A549 (cell line): ENCODE data around the gene IRX6.

Source experiments
- EHMT2 ChIP-seq: fragments of 200-600 bp; sonication (generic); IDR thresholded peaks from 2 replicates; pipeline ENCODE4 v1.6.1; 2016; ENCODE audit warnings: antibody characterized with exemption, low read depth, mild to moderate bottlenecking, moderate library complexity
- EP300 ChIP-seq, 2 experiments: fragments of >200 bp; sonication (Bioruptor Twin); formaldehyde crosslinking; IDR thresholded peaks; 2 replicates in 1 of 2; 3 replicates in 1 of 2; pipeline ENCODE4 v1.6.1; 2016 to 2017
- POLR2A ChIP-seq: IDR thresholded peaks from 2 replicates; pipeline ENCODE4 v1.6.1; 2012; ENCODE audit warnings: mild to moderate bottlenecking, low read length
- RAD21 ChIP-seq, 2 experiments: fragments of >200 bp in 1 of 2; sonication (Bioruptor Twin) in 1 of 2; formaldehyde crosslinking in 1 of 2; IDR thresholded peaks in 1 of 2; conservative IDR thresholded peaks in 1 of 2; 2 replicates in 1 of 2; 3 replicates in 1 of 2; pipeline ENCODE4 v1.6.1; 2012 to 2018; ENCODE audit warnings: inconsistent platforms in 1 of 2
- TP53 ChIP-seq: fragments of 250-450 bp; sonication (Bioruptor Pico); IDR thresholded peaks from 2 replicates; pipeline ENCODE4 v1.5.0; 2021; ENCODE audit warnings: mild to moderate bottlenecking, moderate library complexity
- ZNF302 ChIP-seq: fragments of 250-450 bp; sonication (Bioruptor Pico); IDR thresholded peaks from 2 replicates; pipeline ENCODE4 v1.9.0; 2021; ENCODE audit warnings: inconsistent platforms, mild to moderate bottlenecking, moderate library complexity
- TF ChIP-seq, protein P1 (sequence below): fragments of >200 bp; sonication (Bioruptor Twin); formaldehyde crosslinking; IDR thresholded peaks from 3 replicates; pipeline ENCODE4 v1.5.1; 2016
- TF ChIP-seq, protein P2 (sequence below): fragments of >200 bp; sonication (Bioruptor Twin); formaldehyde crosslinking; IDR thresholded peaks from 3 replicates; pipeline ENCODE4 v1.6.1; 2016
- TF ChIP-seq, protein P3 (sequence below): fragments of 200-600 bp; sonication (generic); IDR thresholded peaks from 2 replicates; pipeline ENCODE4 v1.6.1; 2016; ENCODE audit warnings: antibody characterized with exemption, mild to moderate bottlenecking, moderate library complexity
- TF ChIP-seq, protein P4 (sequence below): IDR thresholded peaks from 2 replicates; pipeline ENCODE4 v1.6.1; 2012; ENCODE audit warnings: low read depth, borderline replicate concordance
- TF ChIP-seq, protein P5 (sequence below): fragments of 150-350 bp; IDR thresholded peaks from 2 replicates; pipeline ENCODE4 v1.6.1; 2014; ENCODE audit warnings: low read depth, mild to moderate bottlenecking, low read length

DNA sequence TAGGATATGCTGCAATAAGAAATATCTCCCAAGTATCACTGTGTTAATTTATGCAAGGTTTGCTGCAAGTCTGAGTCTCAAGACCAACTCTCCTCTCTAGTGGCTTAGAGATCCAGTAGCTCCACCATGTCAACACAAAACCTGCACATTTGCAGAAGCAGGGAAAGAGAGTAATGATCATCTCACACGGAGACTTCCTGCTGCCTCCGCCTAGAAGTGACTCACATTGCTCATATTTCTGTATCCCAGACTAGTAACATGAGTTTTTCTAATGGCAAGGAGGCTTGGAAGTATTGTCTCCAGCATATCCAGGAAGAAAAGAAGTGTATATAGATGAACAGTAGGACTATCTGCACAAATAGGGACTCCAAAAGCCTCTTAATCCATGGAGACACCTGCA is 15.0 kb upstream of the IRX6 start:
- TF ChIP-seq EHMT2 (no peak), RAD21 (conservative IDR thresholded peaks at IDR 0.05 in 1 of 2, IDR thresholded peaks at IDR 0.05 in 1 of 2) (no peak), ZNF302 (CRISPR knock-in tag) (no peak), POLR2A (no peak), TP53 (no peak), EP300 (IDR thresholded peaks at IDR 0.05) (no peak)
- TF ChIP-seq, protein P1, sequence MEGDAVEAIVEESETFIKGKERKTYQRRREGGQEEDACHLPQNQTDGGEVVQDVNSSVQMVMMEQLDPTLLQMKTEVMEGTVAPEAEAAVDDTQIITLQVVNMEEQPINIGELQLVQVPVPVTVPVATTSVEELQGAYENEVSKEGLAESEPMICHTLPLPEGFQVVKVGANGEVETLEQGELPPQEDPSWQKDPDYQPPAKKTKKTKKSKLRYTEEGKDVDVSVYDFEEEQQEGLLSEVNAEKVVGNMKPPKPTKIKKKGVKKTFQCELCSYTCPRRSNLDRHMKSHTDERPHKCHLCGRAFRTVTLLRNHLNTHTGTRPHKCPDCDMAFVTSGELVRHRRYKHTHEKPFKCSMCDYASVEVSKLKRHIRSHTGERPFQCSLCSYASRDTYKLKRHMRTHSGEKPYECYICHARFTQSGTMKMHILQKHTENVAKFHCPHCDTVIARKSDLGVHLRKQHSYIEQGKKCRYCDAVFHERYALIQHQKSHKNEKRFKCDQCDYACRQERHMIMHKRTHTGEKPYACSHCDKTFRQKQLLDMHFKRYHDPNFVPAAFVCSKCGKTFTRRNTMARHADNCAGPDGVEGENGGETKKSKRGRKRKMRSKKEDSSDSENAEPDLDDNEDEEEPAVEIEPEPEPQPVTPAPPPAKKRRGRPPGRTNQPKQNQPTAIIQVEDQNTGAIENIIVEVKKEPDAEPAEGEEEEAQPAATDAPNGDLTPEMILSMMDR, result no peak
- TF ChIP-seq, protein P2, sequence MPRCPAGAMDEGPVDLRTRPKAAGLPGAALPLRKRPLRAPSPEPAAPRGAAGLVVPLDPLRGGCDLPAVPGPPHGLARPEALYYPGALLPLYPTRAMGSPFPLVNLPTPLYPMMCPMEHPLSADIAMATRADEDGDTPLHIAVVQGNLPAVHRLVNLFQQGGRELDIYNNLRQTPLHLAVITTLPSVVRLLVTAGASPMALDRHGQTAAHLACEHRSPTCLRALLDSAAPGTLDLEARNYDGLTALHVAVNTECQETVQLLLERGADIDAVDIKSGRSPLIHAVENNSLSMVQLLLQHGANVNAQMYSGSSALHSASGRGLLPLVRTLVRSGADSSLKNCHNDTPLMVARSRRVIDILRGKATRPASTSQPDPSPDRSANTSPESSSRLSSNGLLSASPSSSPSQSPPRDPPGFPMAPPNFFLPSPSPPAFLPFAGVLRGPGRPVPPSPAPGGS, result no peak
- TF ChIP-seq, protein P3, sequence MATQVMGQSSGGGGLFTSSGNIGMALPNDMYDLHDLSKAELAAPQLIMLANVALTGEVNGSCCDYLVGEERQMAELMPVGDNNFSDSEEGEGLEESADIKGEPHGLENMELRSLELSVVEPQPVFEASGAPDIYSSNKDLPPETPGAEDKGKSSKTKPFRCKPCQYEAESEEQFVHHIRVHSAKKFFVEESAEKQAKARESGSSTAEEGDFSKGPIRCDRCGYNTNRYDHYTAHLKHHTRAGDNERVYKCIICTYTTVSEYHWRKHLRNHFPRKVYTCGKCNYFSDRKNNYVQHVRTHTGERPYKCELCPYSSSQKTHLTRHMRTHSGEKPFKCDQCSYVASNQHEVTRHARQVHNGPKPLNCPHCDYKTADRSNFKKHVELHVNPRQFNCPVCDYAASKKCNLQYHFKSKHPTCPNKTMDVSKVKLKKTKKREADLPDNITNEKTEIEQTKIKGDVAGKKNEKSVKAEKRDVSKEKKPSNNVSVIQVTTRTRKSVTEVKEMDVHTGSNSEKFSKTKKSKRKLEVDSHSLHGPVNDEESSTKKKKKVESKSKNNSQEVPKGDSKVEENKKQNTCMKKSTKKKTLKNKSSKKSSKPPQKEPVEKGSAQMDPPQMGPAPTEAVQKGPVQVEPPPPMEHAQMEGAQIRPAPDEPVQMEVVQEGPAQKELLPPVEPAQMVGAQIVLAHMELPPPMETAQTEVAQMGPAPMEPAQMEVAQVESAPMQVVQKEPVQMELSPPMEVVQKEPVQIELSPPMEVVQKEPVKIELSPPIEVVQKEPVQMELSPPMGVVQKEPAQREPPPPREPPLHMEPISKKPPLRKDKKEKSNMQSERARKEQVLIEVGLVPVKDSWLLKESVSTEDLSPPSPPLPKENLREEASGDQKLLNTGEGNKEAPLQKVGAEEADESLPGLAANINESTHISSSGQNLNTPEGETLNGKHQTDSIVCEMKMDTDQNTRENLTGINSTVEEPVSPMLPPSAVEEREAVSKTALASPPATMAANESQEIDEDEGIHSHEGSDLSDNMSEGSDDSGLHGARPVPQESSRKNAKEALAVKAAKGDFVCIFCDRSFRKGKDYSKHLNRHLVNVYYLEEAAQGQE, result no peak
- TF ChIP-seq, protein P4, sequence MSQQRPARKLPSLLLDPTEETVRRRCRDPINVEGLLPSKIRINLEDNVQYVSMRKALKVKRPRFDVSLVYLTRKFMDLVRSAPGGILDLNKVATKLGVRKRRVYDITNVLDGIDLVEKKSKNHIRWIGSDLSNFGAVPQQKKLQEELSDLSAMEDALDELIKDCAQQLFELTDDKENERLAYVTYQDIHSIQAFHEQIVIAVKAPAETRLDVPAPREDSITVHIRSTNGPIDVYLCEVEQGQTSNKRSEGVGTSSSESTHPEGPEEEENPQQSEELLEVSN, result no peak
- TF ChIP-seq, protein P5, sequence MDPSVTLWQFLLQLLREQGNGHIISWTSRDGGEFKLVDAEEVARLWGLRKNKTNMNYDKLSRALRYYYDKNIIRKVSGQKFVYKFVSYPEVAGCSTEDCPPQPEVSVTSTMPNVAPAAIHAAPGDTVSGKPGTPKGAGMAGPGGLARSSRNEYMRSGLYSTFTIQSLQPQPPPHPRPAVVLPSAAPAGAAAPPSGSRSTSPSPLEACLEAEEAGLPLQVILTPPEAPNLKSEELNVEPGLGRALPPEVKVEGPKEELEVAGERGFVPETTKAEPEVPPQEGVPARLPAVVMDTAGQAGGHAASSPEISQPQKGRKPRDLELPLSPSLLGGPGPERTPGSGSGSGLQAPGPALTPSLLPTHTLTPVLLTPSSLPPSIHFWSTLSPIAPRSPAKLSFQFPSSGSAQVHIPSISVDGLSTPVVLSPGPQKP, result no peak
